A673 (cell line): Measurements from ENCODE around the gene WDFY3.

ENCODE experiments used
- CTCF ChIP-seq: fragments of 300-800, 200-600 bp; sonication (generic); conservative IDR thresholded peaks from 2 replicates; pipeline ENCODE4 v1.5.1; 2017; ENCODE audit warnings: low read depth, mild to moderate bottlenecking, antibody characterized with exemption, low read length, moderate library complexity, mixed read lengths
- EZH2 ChIP-seq: fragments of 200-600 bp; sonication (generic); IDR thresholded peaks from 2 replicates; pipeline ENCODE4 v1.6.1; 2017; ENCODE audit warnings: borderline replicate concordance, low read depth, mild to moderate bottlenecking, mixed read lengths, antibody characterized with exemption, low read length; ENCODE audit not compliant: poor library complexity, severe bottlenecking

GRCh38 chr4:84722720-84723119 is 243.8 kb downstream of the WDFY3 start:
- TF ChIP-seq CTCF (no peak), EZH2 (no peak)
